ENCODE results near the gene ENTHD1.

DNA sequence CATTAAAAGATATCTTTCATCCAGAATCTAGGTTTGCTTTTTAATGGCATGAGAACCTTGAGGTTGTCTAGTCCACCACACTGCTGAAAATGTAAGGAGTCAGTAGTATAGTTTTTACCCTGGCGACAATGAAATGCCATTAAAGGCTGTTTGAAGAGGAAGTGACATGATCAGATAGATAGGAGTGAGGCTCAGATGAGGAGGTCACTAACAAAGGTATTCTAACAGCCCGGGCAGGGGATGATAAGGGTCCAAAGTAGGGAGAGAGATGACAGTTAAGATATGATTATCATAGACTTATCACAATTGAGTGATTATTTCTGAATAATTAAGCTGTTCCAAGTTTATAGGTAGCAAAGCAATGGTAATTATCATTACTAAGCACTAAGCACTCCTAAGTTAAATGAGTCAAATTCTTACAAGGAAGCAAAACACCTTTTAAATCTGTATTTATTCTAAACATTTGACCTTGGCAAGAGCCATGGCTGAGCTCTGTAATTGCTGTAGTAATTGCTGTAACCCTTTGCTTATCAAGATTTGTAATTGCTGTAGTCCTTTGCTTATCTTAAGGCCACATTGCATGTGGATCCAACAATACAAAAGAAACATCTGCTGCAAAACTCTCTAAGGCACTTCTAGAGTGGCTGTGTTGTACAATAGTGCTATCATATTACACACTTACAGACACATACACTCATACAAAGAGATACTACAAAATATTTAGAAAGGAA, 92.6 kb downstream of the ENTHD1 start:
- TF ChIP-seq POLR2A (IDR thresholded peaks at IDR 0.05; ENCODE audit: low read length) (no peak), GATA1 (IDR thresholded peaks at IDR 0.05; ENCODE audit: low read depth, low read length) (no peak)
